NCI-H82 treated with DMSO at 0.1 percent for 48 hours (cell line): ENCODE data around the gene KCNIP4.
A peak's percentile ranks its signal among the peaks of the same experiment; 100 is the strongest.

Experiments
- DNase-seq: peaks from one replicate; lab custom pipeline; 2025; ENCODE audit not compliant: unreplicated experiment; lab: John Stamatoyannopoulos, UW

KCNIP4 gene

DNA sequence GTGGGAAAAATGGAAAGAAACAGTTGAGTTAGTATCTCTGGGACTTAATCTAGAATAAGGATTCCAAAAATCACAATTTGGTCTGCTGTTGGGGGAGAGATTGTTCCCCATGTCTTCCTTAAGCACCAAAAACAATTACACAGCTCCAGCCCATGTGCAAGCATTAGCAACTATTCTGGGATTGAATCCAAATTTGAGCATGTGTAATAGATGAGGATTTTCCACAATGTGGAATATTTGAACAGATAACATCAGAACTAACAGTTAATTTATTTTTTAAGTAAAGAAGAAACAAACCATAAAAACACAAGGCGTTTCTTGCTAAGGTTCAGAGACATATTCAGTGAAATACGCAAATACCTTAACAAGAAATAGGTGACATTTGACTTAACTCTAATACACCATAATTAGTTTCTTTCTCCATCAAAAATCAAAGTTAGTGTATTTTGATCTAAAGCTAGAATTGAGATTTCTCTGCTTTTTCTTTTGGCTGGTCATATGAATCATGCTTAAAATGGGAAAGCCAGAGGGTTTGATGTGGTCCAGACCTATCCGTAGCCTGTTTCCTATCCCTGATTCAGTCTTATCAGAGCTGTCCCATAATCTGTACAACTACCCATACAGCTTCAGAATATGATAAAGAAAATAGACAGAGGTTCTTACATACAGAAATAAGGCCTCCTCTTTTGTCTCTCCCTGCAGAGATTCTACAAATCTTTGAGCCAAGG is 834.9 kb downstream of the KCNIP4 start:
- no peak for DNase-seq

DNA sequence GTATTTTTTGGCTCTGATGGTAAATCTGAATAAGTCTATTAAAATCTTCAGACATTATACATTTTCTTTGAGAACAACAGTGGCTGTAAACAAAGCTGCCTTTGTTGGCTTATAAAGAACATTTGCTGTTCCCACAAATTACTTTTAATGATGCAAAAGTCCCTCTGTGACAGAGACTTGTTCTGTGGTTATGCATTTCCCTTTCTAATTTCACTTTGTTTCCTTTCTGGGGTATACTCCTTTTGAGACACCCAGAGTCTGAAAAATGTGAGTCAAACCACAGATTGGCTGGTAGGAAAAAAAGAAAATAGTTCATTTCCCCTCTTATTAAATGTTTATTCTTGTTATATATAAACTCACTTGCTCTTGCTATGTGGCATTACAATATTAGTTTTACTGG is 845.9 kb downstream of the KCNIP4 start:
- no peak for DNase-seq

DNA sequence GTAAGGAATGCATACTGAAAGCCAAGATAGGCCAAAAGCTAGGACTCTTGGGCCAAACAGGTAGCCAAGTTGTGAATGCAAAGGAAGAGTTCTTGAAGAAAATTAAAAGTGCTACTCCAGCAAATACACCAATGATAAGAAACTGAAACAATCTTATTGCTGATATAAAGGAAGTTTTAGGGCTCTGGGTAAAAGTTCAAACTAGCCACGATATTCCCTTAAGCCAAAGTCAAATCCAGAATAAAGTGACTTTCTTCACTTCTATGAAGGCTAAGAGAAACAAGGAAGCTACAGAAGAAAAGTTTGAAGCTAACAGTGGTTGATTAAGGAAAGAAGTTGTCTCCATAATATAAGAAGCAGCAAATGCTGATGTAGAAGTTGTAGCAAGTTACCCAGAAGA is 850.7 kb downstream of the KCNIP4 start:
- no peak for DNase-seq

DNA sequence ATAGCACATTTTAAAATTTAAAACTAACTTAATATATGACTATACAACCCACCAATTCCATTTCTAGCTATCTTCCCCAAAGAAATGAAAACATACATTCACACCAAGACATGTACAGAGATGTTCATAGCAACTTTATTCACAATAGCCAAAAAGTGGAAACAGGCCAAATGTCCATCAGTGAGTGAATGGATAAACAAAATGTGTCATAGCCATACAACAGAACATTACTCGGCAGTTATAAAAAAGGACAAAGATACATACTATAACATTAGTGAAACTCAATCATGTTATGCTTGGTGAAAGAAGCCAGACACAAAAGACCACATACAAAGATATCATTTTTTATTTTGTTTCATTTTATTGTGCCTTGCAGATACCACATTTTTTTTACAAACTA is 851.5 kb downstream of the KCNIP4 start:
- DNase-seq = no peak

DNA sequence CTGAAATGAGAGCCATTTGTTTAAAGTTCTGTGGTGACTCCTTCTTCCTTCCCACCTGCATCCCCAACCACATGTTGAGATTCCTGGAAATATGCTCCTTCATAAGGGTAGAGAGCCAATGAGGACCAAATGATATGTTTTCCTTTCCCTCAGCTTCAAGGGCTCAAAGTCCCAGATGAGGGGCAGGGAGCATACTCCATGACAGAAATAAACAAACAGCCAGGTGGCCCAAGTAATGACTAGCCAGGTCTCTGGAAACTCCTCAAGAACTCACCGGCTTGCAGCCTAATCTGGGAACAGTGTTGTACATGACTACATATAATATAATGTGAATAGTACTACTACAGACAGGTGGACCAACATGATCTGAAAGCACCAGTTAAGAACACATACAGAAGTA is 856.0 kb downstream of the KCNIP4 start:
- no peak for DNase-seq

DNA sequence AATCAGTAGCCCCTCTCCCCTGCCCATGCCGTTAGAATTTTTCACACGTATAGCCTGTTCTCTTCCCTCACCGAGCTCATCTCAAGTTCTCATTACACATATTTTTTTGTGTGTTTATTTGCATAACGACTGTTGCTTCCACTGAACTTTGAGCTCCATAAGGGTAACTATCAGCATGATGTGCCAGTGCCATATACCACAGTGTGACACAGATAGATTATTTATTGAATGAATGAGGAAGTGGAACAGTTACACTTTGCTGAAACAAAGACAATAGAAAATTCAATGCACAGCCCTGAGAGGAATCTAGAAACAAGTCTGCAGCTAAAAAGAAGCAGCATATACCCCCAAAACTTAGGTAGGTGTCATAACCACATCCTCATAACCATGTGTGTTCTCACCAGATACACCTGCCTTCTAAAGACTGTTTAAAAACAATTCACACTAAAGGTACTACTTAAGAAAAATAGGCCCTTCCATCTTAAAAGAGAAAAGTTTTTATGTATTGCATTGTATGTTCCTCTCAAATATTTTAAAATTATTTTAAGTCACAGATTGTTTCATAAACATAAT is 858.4 kb downstream of the KCNIP4 start:
- no peak for DNase-seq

DNA sequence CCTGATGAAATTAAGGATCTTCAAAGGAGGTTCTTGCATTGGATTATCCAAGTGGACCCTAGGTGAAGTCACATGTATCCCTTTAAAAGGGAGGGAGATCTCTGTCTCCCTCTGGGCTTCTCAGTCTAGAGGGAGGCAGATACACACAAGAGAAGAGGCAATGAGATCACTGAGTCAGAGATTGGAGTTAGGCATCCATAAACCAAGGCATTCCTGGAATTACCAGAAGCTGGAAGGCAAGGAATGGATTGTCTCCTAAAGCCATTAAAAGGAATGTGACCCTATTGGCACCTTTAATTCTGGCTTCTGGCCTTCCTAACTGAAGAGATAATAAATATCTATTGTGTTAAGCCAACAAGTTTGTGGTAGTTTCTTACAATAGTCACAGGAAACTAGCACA is 865.2 kb downstream of the KCNIP4 start:
- no peak for DNase-seq

DNA sequence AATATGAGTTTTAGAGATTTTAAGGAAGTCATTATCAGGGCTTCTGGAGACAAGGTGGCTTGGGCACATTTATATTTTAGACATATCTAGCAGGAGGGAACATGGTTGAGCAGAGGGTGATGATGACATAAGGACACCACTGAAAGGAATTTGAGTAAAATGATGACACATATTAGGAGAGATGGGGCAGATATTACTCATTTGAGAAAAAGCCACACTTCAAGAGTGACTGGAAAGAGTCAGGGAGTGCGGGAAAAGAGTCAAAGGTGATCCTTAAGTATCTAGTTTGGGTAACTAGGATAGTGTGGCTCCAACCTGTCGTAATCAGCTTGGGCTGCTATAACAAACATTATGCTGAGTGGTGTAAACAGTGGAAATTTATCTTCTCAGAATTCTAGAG is 870.6 kb downstream of the KCNIP4 start:
- DNase-seq = no peak

DNA sequence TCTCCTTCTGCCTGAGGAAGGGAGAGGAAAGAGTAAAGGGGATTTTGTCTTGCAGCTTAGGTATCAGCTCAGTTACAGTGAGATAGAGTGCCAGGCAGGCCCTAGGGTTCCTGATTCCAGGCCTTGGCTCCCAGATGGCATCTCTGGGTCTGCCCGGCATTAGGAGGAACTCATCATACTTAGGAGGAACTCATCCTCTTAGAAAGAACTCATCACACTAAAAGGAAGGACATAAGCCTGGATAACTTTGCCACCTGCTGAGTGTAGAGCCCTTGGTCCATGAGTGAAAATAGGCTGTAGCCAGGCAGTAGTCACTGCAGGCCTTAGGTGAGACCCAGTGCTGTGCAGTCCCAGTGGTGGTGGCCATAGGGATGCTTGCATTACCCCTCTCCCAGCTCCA is 881.2 kb downstream of the KCNIP4 start:
- no peak for DNase-seq

DNA sequence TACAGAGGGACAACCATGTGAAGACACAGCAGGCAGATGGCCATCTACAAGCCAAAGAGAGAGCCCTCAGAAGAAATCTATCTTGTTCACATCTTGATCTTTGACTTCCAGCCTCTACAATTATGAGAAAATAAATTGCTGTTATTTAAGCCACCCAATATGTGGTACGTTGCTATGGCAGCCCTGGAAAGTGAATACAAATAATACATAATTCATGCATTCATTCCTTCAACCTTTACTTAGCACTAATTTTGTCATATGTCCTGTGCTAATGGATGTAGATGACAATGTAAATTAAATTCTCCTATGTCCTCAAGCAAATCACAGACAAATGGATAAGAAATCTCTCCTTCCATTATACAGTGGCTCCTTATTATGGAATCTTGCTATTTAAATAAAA is 886.7 kb downstream of the KCNIP4 start:
- DNase-seq = no peak

DNA sequence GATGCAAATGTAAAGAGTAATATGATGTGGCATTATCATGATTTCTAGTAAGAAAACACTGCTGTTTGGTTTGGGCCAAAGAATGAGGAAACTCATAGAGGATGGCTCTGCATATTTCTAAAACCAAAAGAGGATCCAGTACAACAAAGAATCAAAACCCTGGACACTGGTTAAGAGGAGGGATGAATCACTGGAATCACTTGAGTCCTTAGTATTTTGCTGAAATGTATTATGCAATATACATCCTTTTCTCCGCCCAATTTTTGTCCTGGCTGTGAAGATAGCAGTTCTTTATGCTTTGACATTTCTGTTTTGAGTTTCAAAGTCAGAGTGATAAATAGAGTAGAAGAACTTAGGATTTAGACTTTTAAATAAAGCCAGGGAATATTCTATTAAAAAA is 902.4 kb downstream of the KCNIP4 start:
- DNase-seq = no peak

DNA sequence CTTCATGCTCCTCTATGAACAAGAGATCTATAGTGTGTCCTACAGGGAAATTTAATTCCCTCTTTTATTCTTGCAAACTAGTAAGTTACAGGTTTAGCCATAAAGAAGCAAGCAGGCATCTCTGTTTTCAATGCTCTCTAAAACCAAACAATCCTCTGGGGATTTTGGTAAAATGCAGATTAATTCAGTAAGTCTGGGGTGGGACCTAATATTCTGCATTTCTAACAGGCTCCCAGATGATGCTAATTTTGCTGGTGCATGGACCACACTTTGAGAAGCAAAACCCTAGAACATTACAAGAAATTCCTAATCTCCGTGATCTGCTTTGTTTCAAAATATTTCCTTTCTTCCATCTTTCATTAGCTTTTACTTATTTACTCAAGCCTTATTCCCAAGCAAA is 903.5 kb downstream of the KCNIP4 start:
- DNase-seq = no peak

DNA sequence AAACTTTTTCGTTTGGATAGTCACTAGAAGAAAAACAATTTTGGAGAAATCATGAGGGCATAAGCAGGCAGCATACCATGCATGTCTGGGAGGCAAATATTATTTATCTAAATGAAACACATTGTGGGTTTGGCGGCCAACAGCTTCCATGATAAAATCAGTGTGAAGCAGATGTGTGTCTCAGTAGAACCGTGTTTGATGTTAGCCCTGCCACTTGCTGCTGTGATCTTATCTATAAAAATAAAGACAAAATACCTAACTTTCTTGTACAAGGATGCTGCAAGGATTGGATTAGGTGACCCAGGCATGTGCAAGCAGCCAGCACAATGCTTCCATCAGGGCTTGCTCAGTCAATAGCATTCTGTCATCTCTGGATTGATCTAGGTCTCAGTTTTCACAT is 906.9 kb downstream of the KCNIP4 start:
- DNase-seq = no peak

DNA sequence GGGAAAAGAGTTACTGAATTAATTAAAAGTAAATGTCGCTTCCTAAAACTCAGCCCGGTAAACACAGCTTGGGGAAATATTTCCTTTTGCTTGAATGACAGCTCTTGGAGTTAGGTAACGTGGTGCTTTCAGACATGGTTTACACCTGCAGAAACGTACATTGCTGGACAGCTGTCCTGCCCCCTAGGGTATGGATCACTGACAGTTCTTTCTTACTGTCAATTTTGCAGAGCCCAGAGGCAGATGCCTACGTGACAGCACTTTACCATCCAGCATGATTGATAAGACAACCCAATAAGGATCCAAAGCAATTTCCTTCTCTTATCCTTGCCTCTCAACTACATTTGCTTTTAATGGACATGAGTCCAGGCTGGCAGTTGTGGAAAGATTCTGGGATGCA is 913.8 kb downstream of the KCNIP4 start:
- DNase-seq = peak; percentile 62

DNA sequence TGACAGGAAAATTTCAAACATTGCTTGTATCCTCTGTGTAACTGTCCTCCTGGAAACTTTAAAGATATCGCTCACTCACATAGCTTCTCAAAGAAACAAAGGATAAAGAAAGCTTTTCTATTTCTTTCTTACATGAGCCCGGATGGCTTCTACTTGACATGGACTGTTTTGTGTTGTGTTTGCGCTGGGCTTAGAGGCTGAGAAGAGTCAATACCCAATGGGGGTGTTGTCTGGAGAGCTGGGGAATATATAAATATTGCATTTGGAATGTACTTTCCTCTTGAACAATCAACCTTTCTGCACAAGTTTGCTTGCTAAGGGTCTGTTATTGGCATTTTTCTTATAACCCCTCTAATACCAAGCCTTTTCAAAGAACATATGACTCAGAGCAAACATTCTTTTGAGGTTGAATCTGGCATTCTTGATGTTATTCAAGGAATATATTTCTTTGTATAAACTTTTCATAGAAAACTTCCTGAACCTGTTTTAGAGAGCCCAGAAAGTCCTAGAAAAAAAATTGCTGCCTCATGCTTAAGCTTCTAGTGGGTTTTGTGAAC is 916.4 kb downstream of the KCNIP4 start:
- no peak for DNase-seq

DNA sequence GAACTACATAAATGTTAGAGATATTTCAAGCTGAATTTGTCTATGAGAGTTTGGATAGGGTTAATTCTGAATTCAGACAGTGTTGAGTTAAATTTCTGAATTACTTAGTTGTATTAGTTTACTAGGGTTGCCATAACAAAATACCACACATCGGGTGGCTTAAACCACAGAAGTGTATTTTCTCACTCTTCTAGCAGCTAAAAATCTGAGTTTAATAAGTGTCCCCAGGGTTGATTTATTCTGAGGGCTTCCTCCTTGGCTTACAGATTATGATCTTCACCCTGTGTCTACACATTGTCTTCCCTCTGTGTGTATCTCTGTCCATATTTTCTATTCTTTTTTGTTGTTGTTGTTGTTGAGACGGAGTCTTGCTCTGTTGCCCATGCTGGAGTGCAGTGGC is 929.8 kb downstream of the KCNIP4 start:
- DNase-seq = no peak

DNA sequence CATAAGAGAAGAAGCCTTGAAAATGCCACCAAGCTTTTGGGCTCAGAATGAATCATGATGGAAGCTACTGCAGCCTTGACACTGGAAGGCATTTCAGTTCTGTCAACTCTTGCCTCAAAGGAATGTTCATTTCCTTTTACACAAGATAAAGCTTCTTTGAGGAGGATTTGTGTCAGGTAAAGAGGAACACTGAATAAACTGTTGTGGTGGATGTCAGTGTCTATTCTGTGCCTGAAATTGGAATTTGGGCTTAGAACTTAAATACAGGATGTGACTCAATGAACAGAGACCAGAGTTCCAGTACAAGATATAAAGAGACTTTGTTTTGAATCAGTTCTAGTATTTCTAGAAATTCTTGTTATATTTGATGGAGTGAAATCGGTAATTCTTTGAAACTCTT is 935.1 kb downstream of the KCNIP4 start:
- DNase-seq = no peak

DNA sequence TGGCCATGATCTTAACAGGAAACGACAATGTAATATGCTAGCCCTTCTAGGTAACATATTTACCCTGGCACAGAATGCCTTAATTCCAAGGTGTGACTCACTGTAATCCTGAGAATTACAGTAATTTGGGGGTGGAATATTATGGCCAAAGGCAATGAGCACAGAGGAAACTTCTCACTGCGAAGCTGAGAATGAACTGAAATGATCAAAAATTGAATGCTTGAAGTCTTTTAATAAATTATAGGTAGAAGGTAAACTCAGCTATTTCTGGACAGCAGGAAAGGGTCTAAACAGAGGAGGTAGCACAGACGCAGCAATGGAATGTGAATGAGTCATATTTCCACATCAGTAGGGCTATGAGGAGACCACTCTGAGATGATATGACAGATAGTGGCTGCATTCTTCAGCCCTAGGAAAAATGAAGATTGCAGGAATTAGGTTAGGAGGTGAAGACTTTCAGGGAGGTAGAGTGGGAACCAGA is 935.7 kb downstream of the KCNIP4 start:
- DNase-seq = no peak

DNA sequence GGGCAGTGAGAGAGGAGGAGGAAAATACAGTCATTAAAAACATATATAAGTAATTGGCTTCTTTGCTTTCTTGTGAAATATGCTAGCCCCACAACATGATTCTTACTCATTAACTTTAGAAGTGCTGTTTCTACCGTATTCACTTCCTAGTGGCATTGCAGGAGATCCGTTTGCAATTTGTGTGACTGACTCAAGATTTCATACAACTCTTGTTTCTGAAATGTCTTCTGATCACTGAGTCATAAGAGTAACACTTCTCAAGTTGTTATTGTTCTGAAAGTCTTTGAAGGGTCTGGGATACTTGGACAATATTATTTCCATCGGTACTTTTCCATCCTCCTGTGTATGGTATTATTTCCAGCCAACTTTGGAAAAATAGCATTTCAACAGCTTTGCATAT is 937.5 kb downstream of the KCNIP4 start:
- DNase-seq = no peak

DNA sequence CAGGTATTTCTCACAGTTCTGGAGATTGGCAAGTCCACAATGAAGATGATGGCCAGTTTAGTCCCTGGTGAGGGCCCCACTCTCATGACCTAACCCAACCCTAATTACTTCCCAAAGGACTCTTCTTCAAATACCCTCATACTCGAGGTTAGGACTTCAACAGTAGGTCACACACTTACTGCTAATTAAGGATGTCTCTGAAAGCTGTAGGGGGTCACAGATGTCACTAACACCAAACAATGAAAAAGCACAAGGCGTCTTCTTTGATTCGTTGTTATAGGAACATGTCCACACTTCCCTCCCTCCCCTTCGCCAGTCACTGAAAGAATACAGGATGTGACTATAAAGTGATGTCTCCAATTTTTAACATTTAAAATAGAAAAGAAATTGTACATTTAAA is 938.6 kb downstream of the KCNIP4 start:
- no peak for DNase-seq

DNA sequence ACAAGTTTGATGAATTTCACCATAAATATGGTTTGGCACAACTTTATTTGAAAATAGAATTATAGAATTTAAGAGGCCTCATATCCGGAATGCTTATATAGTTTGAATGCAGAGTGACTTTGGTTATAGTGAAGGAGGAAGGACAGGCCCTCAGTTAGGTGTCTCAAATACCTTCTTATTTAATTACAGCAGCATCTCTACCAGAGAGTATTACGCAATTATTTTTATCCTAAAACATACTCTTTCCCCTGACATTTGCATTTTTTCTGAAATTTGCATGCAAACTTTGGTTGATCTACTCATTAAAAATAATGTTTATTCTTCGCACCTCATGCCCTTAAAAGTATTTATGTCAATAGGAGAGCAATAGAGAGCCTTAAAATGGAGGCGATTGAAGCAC is 942.9 kb downstream of the KCNIP4 start:
- DNase-seq = no peak

DNA sequence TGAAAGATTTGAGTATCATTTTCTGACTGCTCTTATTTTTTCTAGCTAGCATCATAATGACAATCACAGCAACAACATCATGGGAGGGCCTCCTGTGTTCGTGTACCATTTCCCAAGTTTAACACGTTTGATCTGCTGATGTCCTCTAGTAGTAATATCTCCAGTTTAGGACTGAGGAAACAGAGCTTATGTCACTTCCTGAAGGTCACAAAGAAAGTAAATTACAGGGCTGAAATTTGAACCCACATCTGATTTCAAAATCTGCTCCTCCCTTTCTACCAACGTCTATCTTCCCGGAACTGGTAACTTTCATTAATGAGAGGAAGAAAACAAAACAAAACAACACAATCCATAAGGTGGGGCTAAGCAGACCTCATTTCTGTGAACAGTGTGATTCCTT is 945.6 kb downstream of the KCNIP4 start:
- no peak for DNase-seq

DNA sequence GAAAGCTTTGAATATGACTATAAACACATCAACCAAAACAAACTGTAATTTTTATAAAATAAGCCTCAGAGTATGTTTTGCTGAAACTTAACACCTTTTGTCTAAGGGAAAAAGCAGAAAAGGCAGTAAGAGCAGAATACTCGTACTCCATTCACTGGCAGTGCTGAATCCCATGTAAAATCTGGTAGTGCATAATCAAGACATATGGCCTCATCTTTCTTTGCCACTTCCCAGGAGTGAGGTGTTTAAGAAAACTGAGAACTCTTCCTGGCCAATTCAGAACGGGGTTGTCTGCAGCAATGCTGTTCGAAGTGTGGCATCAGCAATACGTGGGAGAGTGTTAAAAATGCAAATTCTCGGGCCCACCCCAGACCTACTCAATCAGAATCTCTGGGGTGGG is 946.3 kb downstream of the KCNIP4 start:
- DNase-seq = no peak
